Nephron (organoid): ENCODE measurements around the gene DNAJC13.

Experiments used
- H3K27ac Mint-ChIP-seq, 3 experiments: 2 replicates each; pipeline ENCODE4 v1.8.0; 2020; ENCODE audit warnings: mixed read lengths in 3 of 3, mild to moderate bottlenecking in 2 of 3, moderate library complexity in 1 of 3
- H3K27me3 Mint-ChIP-seq: 2 replicates; pipeline ENCODE4 v1.8.0; 2021; ENCODE audit warnings: low read depth, mild to moderate bottlenecking, moderate library complexity, mixed read lengths
- H3K36me3 Mint-ChIP-seq: 2 replicates; pipeline ENCODE4 v1.8.0; 2020; ENCODE audit warnings: low read depth, mixed read lengths
- H3K4me1 Mint-ChIP-seq: 2 replicates; pipeline ENCODE4 v1.8.0; 2020; ENCODE audit warnings: mixed read lengths
- H3K4me3 Mint-ChIP-seq, 3 experiments: 2 replicates each; pipeline ENCODE4 v1.8.0; 2020; ENCODE audit warnings: mild to moderate bottlenecking in 3 of 3, mixed read lengths in 3 of 3, moderate library complexity in 2 of 3
- H3K9me3 Mint-ChIP-seq: 2 replicates; pipeline ENCODE4 v1.8.0; 2020; ENCODE audit warnings: mixed read lengths
- TF ChIP-seq, protein P1 (sequence below), 3 experiments: fragments of 200-600 bp; sonication (generic); IDR thresholded peaks; one replicate each; pipeline ENCODE4 v1.5.0; 2021; ENCODE audit warnings: antibody characterized with exemption in 3 of 3; ENCODE audit not compliant: unreplicated experiment in 3 of 3

Gene DNAJC13

DNA sequence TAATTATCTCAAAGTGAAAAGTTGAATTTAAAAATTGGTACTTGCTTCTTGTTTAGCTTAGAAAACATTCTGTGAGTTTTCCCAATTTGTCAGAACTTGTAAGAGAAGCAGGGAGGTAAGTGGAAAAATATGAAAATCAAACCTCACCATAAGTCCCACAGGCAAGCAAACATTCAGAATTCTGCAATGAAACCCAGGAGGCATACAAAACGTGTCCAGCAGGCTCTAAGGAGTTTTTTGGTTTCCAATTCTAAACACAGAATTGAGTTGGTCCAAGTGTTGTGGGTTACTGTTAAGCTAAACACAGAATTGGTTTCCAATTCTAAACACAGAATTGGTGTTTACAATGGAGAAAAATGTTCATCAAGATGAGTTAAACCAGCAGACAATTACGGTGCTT is 152.7 kb downstream of the DNAJC13 start:
- Mint-ChIP-seq H3K27me3 (no peaks in the 10 kb centered on the region), H3K9me3 (peaks cover 7% of the 10 kb centered on the region), H3K27ac (no peak overlapping the region), H3K36me3 (peaks cover 37% of the 10 kb centered on the region), H3K4me3 (no peak overlapping the region), H3K4me1 (peaks cover 9% of the 10 kb centered on the region)
- TF ChIP-seq, protein P1, sequence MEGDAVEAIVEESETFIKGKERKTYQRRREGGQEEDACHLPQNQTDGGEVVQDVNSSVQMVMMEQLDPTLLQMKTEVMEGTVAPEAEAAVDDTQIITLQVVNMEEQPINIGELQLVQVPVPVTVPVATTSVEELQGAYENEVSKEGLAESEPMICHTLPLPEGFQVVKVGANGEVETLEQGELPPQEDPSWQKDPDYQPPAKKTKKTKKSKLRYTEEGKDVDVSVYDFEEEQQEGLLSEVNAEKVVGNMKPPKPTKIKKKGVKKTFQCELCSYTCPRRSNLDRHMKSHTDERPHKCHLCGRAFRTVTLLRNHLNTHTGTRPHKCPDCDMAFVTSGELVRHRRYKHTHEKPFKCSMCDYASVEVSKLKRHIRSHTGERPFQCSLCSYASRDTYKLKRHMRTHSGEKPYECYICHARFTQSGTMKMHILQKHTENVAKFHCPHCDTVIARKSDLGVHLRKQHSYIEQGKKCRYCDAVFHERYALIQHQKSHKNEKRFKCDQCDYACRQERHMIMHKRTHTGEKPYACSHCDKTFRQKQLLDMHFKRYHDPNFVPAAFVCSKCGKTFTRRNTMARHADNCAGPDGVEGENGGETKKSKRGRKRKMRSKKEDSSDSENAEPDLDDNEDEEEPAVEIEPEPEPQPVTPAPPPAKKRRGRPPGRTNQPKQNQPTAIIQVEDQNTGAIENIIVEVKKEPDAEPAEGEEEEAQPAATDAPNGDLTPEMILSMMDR (IDR thresholded peaks at IDR 0.05; ENCODE audit: unreplicated experiment in 3 of 3): no peak

DNA sequence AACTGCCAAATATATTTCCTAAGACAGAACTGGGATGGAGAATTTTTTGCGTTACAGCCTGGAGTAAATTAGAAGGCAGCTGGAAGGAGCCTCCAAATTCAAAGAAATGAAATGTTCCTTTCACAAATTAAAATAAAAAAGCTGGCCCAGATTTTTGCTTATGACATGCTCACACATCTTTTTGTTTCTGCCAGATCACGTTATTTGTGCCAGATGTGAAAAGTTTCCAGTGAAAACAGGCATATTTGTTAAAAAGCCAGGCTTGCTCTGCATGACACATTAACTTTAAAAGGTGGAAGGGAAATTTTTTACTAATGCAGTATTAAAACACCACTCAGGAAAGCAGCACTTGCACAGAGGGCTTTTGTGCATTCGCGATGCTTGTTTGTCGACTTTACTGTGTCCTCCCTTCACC is 156.5 kb downstream of the DNAJC13 start:
- no peak overlapping the region for H3K4me3 Mint-ChIP-seq
- H3K27ac Mint-ChIP-seq: peak overlapping the region in 2 of 3 experiments; percentile 52 to 55
- TF ChIP-seq, protein P1 (IDR thresholded peaks at IDR 0.05; ENCODE audit: unreplicated experiment in 3 of 3): no peak
- H3K36me3 Mint-ChIP-seq: peaks cover 57% of the 10 kb centered on the region
- peaks cover 7% of the 10 kb centered on the region for H3K9me3 Mint-ChIP-seq
- peaks cover 9% of the 10 kb centered on the region for H3K4me1 Mint-ChIP-seq
- H3K27me3 Mint-ChIP-seq: no peaks in the 10 kb centered on the region

DNA sequence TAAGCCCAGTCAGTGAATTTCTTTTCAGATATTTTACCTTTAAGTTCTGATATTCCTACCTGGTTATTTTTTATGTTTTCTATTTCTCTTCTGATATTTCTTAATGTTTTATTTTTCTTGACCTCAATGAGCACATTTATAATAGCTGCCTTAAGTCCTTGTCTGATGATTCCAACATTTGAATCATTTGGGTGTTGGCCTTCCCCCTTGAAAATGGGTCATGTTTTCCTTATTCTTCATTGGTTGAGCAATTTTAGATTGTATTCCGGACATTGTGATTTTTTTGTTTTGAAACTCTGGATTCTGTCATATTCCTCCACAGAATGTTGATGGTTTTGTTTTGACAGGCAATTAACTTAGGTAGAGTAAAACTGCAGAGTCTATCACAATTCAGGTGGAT is 170.1 kb downstream of the DNAJC13 start:
- Mint-ChIP-seq H3K36me3 (peaks cover 25% of the 10 kb centered on the region), H3K27ac (no peak overlapping the region), H3K4me1 (no peaks in the 10 kb centered on the region), H3K4me3 (no peak overlapping the region), H3K9me3 (peaks cover 9% of the 10 kb centered on the region), H3K27me3 (no peaks in the 10 kb centered on the region)
- TF ChIP-seq, protein P1 (IDR thresholded peaks at IDR 0.05; ENCODE audit: unreplicated experiment in 3 of 3): no peak
